HG02973 (cell line): ENCODE results near the gene ABL2.
"Not testable (repeated sequence)": the region's sequence is repeated elsewhere in the genome, so short reads cannot be mapped to it uniquely, and the experiment has no call there.

Experiments used
- ATAC-seq: cut with Tn5 transposase; IDR thresholded peaks from one replicate; pipeline ENCODE4 v1.9.1; 2021; ENCODE audit warnings: moderate library complexity; ENCODE audit not compliant: unreplicated experiment

The ABL2 gene

DNA sequence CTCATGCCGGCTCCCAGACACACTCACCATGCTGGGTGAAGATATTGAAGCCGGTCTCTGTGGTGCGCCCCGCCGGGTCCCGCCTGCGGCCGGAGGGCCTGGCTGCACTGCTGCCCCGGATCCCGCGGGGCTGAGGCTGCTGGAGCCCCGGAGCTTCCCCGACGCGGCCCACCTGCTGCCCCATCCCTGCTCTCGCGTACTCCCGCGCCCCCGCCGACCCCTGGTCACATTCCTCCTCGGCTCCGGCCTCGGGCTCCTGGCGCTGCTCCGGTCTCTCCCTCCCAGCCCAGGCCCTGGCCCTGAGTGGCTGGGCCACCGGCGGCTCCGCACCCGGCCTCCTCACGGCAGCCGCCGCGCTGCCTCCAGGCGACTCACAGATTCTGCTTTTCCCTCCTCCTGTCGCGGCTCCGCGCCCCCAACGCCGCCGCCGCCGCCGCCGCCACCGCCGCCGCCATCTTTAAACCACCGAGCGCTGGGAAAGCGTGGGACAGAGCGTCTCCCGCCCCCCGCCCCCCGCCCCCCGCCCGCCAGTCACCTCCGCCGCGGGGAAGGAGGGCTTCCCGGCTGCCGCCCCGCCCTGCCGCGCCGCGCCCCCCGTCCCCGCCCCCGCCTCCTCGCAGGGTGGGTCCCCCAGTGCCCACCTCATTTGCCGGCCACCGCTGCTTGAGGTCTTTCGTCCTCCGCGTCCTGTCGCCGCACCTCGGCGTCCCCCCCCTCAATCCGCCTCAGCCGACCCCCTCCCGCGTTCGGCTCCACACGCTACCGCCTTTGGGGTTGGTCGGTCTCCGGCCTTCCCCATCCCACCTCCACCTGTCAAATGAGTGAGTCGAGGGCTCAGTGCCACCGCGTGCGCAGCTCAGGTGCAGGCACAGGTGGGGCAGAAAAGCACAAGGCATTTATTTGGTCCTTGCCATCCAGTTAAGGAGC lies at the start of gene ABL2:
Gene ABL2, minus strand, starts transcription at position 464 of the 927 bp plus-strand sequence. Its CDS starts 280 bp downstream, at position 184.
- ATAC-seq = peak; percentile 50

DNA sequence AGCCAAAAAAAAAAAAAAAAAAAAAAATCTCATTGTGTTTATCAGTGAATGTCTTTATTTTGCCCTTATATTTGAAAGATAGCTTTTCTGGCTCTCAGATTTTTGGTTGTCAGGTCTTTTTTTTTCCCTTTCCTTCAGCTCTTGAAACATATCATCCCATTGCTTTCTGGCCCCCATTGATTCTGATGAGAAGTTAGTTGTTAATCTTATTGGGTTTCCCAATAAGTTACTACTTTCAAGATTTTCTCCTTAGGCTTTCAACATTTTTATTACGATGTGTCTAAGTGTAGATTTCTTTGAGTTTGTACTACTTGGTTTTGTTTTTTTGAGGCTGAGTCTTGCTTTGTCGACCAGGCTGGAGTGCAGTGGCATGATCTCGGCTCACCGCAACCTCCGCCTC lies 49.4 kb upstream of the ABL2 start:
- ATAC-seq = no peak

- ATAC-seq = not testable (repeated sequence)
These were observed 44.9 kb upstream of the ABL2 start for GRCh38 chr1:179274424-179274823.

- ATAC-seq = no peak
These were observed 39.6 kb upstream of the ABL2 start for GRCh38 chr1:179269071-179269470.

DNA sequence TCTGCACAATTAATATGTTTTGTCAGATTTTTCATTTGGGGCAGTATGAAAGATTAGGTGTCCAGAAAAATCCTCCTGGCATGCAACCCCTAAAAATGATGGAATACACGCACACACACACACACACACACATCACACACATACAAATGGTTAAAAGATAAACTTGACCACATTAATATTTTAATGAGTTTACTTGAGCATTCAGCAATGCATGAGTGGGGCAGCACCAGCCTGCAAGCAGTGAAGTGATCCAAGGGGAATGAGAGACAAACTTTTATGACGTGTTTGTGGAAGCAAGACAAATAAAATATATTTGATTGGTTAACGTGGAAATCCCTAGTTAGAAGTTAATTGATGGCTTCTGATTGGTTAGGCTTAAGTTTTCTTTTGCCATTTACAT lies 35.0 kb upstream of the ABL2 start:
- ATAC-seq = no peak

GRCh38 chr1:179263121-179263520 lies 33.6 kb upstream of the ABL2 start:
- ATAC-seq = no peak

- no peak for ATAC-seq
These were observed 32.7 kb upstream of the ABL2 start for GRCh38 chr1:179262183-179262582.

DNA sequence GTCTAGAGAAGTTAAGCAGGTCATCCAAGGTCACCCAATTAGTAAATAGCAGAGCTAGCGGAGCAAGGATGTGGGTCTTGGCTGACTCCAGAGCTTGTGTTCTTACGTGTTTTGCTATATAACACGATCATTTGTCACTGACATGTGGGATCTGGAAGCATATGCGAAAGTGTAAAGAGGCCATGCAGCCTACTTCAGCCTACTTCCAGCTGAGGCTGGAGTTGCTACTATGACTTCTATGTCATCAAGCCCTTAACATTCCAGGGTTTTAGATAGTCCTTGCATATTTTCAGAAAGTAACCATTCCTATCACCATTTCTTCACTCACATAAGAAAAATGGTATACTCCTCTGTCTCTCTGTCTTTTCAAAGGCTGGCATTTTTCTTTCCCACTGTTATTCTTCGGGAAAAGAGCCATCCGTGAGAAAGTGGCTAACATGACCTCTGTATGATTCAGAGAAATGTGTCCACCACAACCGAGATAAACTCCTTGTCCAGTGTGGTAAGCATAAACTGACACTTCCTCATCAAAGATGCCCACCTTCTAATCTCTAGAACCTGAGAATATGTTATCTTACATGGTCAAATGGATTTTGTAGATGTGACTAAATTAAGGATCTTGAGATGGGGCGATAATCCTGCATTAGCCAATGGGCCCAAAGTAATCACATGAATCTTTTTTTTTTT lies 24.0 kb upstream of the ABL2 start:
- ATAC-seq = no peak

DNA sequence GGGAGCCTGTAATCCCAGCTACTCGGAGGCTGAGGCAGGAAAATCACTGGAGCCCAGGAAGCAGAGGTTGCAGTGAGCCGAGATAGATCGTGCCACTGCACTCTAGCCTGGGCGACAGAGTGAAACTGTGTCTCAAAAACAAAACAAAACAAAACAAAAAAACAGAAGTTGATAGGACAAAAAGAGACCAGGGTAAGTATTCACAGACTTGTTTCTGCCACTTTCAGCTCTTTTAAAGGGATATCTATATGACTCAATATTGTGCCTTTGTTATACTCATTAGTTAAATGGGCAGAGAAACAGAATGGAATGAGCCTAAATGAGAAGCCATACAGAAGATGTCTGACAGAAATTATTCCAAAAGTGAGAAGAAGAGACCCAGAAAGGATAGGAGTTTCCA lies 23.1 kb upstream of the ABL2 start:
- no peak for ATAC-seq

GRCh38 chr1:179251675-179252074 lies 22.2 kb upstream of the ABL2 start:
- no peak for ATAC-seq

- no peak for ATAC-seq
These were observed 18.4 kb upstream of the ABL2 start for GRCh38 chr1:179247923-179248322.

DNA sequence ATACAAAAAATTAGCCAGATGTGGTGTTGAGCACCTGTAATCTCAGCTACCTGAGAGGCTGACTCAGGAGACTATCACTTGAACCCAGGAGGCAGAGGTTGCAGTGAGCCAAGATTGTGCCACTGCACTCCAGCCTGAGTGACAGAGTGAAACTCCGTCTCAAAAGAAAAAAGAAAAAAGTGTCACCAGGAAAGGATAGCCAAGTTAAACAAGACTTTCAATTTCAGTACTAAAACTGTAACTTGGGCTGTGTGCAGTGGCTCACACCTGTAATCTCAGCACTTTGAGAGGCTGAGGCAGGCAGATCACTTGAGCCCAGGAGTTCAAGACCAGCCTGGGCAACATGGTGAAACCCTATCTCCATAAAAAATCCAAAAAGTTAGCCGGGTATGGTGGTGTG lies 15.9 kb upstream of the ABL2 start:
- ATAC-seq = not testable (repeated sequence)

DNA sequence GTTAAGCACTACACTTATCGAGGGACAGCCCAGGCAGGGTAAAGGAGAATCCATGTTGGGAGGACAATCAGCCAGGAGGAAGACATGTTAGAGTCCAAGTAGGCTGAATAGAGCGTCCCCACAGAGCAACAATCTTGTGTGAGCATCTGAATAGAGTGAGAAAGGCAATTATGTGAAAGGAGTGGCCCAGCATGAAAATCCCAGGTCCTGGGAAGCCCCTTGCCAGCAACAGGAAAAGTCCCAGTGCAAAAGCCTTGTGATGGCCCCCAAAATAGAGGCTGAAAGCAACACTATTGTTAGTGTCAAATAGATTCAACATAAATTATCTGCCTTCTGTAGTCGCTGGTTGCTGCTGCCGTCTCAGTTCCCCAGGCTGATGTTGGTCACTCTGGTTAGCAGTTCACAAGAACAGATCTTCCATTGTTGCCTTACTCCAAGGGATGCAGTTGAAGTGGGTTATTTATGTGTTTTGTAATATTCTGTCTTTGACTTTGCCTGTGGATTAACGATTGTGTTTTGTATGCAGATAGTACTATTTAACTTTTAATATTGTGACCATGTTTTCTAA lies 12.1 kb upstream of the ABL2 start:
- ATAC-seq = no peak

DNA sequence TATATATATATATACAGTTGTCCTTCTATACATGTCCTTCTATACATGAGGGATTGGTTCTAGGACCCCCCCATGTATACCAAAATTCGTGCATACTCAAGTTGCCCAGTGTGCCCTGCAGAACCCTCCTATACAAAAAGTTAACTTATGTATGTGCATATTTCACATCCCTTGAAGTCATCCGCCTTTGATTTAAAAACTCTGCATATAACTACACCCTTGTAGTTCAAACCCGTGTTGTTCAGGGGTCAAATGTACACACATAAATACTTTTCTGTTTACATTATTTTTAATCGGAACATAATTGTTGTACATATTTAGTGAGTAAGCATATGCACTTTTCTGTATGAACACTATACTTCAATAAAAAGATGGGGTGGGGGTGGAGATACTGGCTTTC lies 7.7 kb upstream of the ABL2 start:
- no peak for ATAC-seq

GRCh38 chr1:179234863-179235262 lies 5.4 kb upstream of the ABL2 start:
- no peak for ATAC-seq

GRCh38 chr1:179231923-179232322 lies 2.4 kb upstream of the ABL2 start:
- ATAC-seq = no peak

GRCh38 chr1:179230721-179231120 lies 1.2 kb upstream of the ABL2 start:
- ATAC-seq = no peak

DNA sequence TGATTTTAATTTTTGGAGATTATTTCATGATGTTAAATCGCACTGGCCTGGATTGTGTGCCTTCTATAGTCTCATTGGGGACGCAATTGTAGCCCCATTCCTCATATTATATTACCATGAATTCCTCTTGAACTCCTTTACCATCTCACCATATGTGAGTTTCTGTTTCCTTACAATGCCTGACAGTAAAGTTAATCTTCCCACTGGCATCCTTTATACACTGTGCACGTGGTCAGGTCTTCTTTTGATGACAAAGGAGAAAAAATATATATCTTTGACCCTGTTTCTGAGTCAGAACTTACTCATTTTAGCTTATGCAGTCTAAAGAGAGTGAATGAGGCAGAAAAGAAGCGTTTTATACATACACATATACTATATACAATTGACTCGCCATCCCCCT lies 774 bp upstream of the ABL2 start:
- ATAC-seq = no peak

- no peak for ATAC-seq
These were observed 679 bp downstream of the ABL2 start for GRCh38 chr1:179228783-179229213.

GRCh38 chr1:179226738-179227137 lies 2.7 kb downstream of the ABL2 start:
- ATAC-seq = no peak

DNA sequence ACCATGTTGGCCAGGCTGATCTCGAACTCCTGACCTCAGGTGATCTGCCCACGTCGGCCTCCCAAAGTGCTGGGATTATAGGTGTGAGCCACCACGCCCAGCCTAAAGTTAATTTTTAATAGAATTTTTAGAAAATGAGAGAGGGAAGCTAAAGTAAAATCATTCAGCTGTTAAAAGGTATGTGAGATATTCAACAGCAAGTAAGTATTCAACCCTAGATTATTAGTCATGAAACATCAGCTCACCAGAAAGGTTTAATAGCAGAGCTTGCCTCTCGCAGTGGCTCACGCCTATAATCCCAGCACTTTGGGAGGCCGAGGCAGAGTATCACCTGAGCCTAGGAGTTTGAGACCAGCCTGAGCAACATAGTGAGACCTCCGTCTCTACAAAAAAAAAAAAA lies 5.0 kb downstream of the ABL2 start:
- not testable (repeated sequence) for ATAC-seq

- ATAC-seq = not testable (repeated sequence)
These were observed 8.4 kb downstream of the ABL2 start for GRCh38 chr1:179221121-179221520.
